Right lobe of liver (tissue), 6 donors: ENCODE results near the gene PDIK1L. TPM values are rescaled to one million over a fixed set of nuclear protein-coding genes. Genes with fewer than 3 reads are reported as not detected.
A peak's percentile ranks its signal among the peaks of the same experiment; 100 is the strongest.
"Not testable (repeated sequence)": the region's sequence is repeated elsewhere in the genome, so short reads cannot be mapped to it uniquely, and the experiment has no call there.

Experiments used
- ATAC-seq, 4 donors: fragments of 200-7000 bp; cut with Tn5 transposase; one replicate each; pipeline ENCODE4 v1.9.1; 2020; ENCODE audit warnings: mild to moderate bottlenecking in 4 of 4, moderate library complexity in 4 of 4
- DNase-seq, 3 donors: peaks; one replicate each; pipeline ENCODE4 v3.0.0-alpha.2; 2020
- H3K27ac ChIP-seq, 3 donors: fragments of 200-600 bp; one replicate each; pipeline ENCODE4 v1.8.0; 2022
- H3K27me3 ChIP-seq, 2 donors: fragments of 200-600 bp; one replicate each; pipeline ENCODE4 v1.8.0; 2022
- H3K36me3 ChIP-seq, 4 donors: fragments of 200-600 bp; sonication (generic) in 1 of 4; one replicate each; pipeline versions ENCODE4 v1.5.1 to v1.8.0; 2017 to 2022; ENCODE audit warnings: control low read depth in 1 of 4
- H3K4me1 ChIP-seq, 4 donors: fragments of 200-600 bp; sonication (generic) in 1 of 4; one replicate each; pipeline versions ENCODE4 v1.5.1 to v1.8.0; 2017 to 2022; ENCODE audit warnings: control low read depth in 1 of 4
- H3K4me3 ChIP-seq, 3 donors: fragments of 200-600 bp; one replicate each; pipeline ENCODE4 v1.8.0; 2022
- H3K9me3 ChIP-seq, 4 donors: fragments of 200-600 bp; sonication (generic) in 1 of 4; one replicate each; pipeline versions ENCODE4 v1.5.1 to v1.8.0; 2017 to 2022; ENCODE audit warnings: control low read depth in 1 of 4
- CTCF ChIP-seq, 4 donors: fragments of 200-600 bp in 3 of 4; fragments of 450-650 bp in 1 of 4; IDR thresholded peaks; one replicate each; pipeline versions ENCODE4 v1.5.1 to v1.8.0; 2016 to 2022; ENCODE audit warnings: antibody characterized with exemption in 4 of 4, mild to moderate bottlenecking in 2 of 4
- POLR2A ChIP-seq: fragments of 450-650 bp; IDR thresholded peaks from one replicate; pipeline ENCODE4 v1.6.1; 2017; ENCODE audit warnings: antibody characterized with exemption, mild to moderate bottlenecking
- WGBS: methylation state at CpG from one replicate; pipeline ENCODE4 v1.1.6; 2018; ENCODE audit warnings: low coverage, low lambda C conversion rate; ENCODE audit not compliant: insufficient coverage; ENCODE audit errors: missing lambda C conversion rate; 5-methylcytosine and 5-hydroxymethylcytosine counted together
- intact Hi-C, 2 donors: fragments of 100-400 bp; cut with DNase I; formaldehyde crosslinking; loops; one replicate each; pipeline versions ENCODE4 v1.11.2 to v1.14.1; 2022
- total RNA-seq, 6 experiments: library from RNA; depleted of rRNA in 2 of 6; stranded (reverse); fragments of >200 nt in 2 of 6; fragmentation: NEBNext Ultra II Directional in 3 of 6; extraction: Animal tissue kit (Norgen Biotek cat#: 25700) in 3 of 6; gene quantifications; one replicate each; pipeline versions ENCODE4 v1.1.0 to v1.2.4, GENCODE V29; 2016 to 2023
- donor health status: DM: no; HTN: yes; CAD: no.
- donor health status: DM: no; HTN: no; CAD: no.
- donor health status: DM: no; HTN: no; CAD: no.
- donor health status: DM: no; HTN: yes; CAD: no.
- donor health status: DM: no; HTN: yes; CAD: no.

PDIK1L gene
- total RNA-seq, 6 experiments from 2014 or later, result 3.8 to 7.5 (median 5.1) TPM

GRCh38 chr1:26092422-26092821, 19.2 kb upstream of the PDIK1L start:
- no peak overlapping the region for H3K4me3 ChIP-seq
- 30% methylated on average over 3 of the region's 7 CpGs for WGBS
- H3K27me3 ChIP-seq, result no peaks in the 10 kb centered on the region
- no peaks in the 10 kb centered on the region for H3K4me1 ChIP-seq
- intact Hi-C loops, result no loop called here
- H3K27ac ChIP-seq, result no peak overlapping the region
- H3K36me3 ChIP-seq, result no peaks in the 10 kb centered on the region
- no peak for DNase-seq
- H3K9me3 ChIP-seq, result no peaks in the 10 kb centered on the region
- TF ChIP-seq CTCF (IDR thresholded peaks at IDR 0.05), result no peak
- TF ChIP-seq POLR2A, result no peak
- no peak for ATAC-seq

- H3K36me3 ChIP-seq, H3K27ac ChIP-seq, H3K4me3 ChIP-seq, H3K9me3 ChIP-seq, ATAC-seq, intact Hi-C loops, H3K27me3 ChIP-seq, DNase-seq, H3K4me1 ChIP-seq: not testable (repeated sequence)
- WGBS, result 33% methylated on average over 6 of the region's 6 CpGs
Measured at GRCh38 chr1:26093569-26093968, 18.1 kb upstream of the PDIK1L start.

- no peaks in the 10 kb centered on the region for H3K36me3 ChIP-seq
- intact Hi-C loops, result no loop called here
- H3K4me3 ChIP-seq, result no peak overlapping the region
- TF ChIP-seq POLR2A (no peak), CTCF (IDR thresholded peaks at IDR 0.05) (no peak)
- no peaks in the 10 kb centered on the region for H3K27me3 ChIP-seq
- ATAC-seq (peak in 3 of 4 donors; percentile 13 to 27 (median 16)), DNase-seq (no peak)
- WGBS, result 33% methylated on average over 8 of the region's 11 CpGs
- no peaks in the 10 kb centered on the region for H3K9me3 ChIP-seq
- H3K27ac ChIP-seq, result no peak overlapping the region
- no peaks in the 10 kb centered on the region for H3K4me1 ChIP-seq
Measured at GRCh38 chr1:26094076-26094669, 17.5 kb upstream of the PDIK1L start.

GRCh38 chr1:26094677-26095383, 16.8 kb upstream of the PDIK1L start:
- DNase-seq (peak in 1 of 3 donors; percentile 40), ATAC-seq (peak; percentile 58 to 79 (median 71))
- Histone ChIP-seq H3K36me3 (no peaks in the 10 kb centered on the region), H3K4me3 (no peak overlapping the region), H3K4me1 (no peaks in the 10 kb centered on the region), H3K27me3 (no peaks in the 10 kb centered on the region), H3K9me3 (no peaks in the 10 kb centered on the region), H3K27ac (no peak overlapping the region)
- intact Hi-C loops, result no loop called here
- 47% methylated on average over 10 of the region's 17 CpGs for WGBS
- TF ChIP-seq CTCF (IDR thresholded peaks at IDR 0.05) (no peak), POLR2A (no peak)

GRCh38 chr1:26096471-26096870, 15.2 kb upstream of the PDIK1L start:
- H3K4me3 ChIP-seq, result no peak overlapping the region
- DNase-seq (no peak), ATAC-seq (no peak)
- H3K27me3 ChIP-seq, result no peaks in the 10 kb centered on the region
- no peak overlapping the region for H3K27ac ChIP-seq
- TF ChIP-seq POLR2A (no peak), CTCF (IDR thresholded peaks at IDR 0.05) (no peak)
- 63% methylated on average over 2 of the region's 2 CpGs for WGBS
- H3K4me1 ChIP-seq, result no peaks in the 10 kb centered on the region
- intact Hi-C loops, result no loop called here
- H3K9me3 ChIP-seq, result no peaks in the 10 kb centered on the region
- H3K36me3 ChIP-seq, result no peaks in the 10 kb centered on the region
